GM19023 (cell line): ENCODE measurements around the gene CYCS.
"Not testable (repeated sequence)": the region's sequence is repeated elsewhere in the genome, so short reads cannot be mapped to it uniquely, and the experiment has no call there.

Source experiments
- ATAC-seq: cut with Tn5 transposase; IDR thresholded peaks from one replicate; pipeline ENCODE4 v1.9.1; 2021; ENCODE audit warnings: mild to moderate bottlenecking, moderate library complexity; ENCODE audit not compliant: unreplicated experiment

CYCS gene

GRCh38 chr7:25125137-25125946, at the start of gene CYCS:
Gene CYCS, minus strand, starts transcription at chr7:25125260. Its CDS starts 1,141 bp downstream, at chr7:25124119.
- peak; percentile 95 for ATAC-seq

DNA sequence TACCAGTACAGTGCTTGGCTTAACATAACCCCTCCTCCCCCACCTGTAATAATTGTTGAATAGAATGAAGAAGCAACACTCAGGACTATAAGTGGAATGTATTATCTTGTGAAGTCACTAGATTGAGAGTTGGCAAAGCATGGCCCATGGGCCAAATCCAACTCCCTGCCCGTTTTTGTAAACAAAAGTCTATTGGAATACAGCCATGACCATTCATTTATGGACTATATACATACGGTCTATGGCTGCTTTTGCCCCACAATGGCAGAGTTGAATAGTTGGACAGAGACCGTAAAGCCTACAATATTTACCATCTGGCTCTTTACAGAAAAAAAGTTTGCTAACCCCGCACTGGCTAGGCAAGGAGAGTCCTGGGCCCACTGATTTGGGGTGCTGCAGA, 48.1 kb upstream of the CYCS start:
- no peak for ATAC-seq

DNA sequence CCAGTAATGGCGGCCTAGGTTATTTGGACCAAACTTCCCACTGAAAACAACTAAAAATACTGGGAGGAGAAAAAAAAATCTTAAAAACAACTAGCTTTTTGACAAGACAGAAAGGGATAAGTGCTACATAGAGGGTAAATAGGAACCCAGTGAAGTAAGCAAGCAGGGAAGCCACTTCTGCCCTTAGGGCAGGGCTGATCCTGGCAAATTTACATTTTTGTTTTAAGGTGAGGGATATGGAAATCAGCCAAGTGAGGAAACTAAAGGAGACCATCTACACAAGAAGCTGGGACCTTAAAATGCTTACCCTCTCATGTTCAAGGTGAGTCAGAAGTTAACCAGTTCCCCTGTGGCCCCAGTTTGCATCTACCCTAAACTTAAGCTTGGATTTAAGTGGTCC, 46.5 kb upstream of the CYCS start:
- no peak for ATAC-seq

DNA sequence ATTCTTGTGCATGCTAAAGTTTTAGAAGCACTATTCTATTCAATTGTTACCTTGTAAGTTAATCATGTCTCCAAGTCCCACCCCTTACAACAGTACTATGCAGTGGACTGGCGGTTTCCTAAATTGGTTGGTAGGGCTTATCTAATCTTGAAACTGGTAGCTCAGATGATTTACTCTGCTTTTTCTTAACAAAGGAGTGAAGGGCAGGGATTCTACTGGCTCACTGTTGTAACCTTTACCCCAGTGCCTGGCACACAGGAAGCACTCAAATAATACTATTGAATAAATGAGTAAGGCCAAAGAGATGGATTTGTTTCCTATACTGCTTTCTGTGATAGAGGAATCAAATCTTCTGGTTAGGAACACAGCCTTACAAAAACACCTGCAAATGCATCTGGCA, 46.0 kb upstream of the CYCS start:
- ATAC-seq = no peak

GRCh38 chr7:25169683-25170082, 44.6 kb upstream of the CYCS start:
- no peak for ATAC-seq

- ATAC-seq = no peak
Observed at GRCh38 chr7:25168145-25168544, 43.1 kb upstream of the CYCS start.

GRCh38 chr7:25167262-25167843, 42.3 kb upstream of the CYCS start:
- no peak for ATAC-seq

DNA sequence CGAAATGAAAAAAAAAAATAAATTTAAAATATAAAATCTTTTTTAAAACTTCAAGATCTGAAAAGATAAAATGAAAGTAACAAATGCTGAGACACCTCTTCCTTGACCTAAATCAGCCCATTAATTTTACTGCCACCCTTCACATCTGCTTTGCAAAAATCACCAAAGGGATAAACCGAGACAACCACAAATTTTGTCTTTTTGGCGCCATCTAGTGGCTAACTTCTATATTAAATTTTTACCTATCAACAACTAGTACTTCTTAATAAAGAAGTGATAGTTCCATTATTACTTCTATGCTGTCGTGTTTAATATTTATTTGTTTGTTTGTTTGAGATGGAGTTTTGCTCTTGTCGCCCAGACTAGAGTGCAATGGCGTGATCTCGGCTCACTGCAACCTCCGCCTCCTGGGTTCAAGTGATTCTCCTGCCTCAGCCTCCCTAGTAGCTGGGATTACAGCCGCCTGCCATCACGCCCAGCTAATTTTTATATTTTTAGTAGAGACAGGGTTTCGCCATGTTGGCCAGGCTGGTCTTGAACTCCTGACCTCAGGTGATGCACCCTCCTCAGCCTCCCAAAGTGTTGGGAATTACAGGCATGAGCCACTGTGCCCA, 35.0 kb upstream of the CYCS start:
- not testable (repeated sequence) for ATAC-seq

DNA sequence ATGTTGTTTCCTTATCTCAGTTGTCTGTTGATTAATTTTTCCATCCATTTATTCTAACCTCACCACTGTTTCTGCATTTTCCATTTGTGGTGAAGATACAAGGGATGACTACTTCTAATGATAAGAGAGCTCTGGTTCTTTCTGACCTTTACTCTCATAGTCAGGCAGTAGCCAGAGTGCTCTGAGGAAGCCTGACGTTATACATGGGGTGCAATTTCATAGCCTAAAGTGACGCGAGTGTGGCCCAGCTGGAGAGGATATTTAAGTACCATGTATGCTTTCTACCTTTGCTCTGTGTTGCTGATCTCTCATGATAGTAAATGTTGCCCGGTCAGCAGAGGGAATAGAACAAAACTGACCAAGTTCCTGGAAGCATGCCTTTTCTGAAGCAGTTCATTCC, 33.9 kb upstream of the CYCS start:
- ATAC-seq = no peak

GRCh38 chr7:25151773-25152172, 26.7 kb upstream of the CYCS start:
- no peak for ATAC-seq

GRCh38 chr7:25149836-25150235, 24.8 kb upstream of the CYCS start:
- ATAC-seq = no peak

DNA sequence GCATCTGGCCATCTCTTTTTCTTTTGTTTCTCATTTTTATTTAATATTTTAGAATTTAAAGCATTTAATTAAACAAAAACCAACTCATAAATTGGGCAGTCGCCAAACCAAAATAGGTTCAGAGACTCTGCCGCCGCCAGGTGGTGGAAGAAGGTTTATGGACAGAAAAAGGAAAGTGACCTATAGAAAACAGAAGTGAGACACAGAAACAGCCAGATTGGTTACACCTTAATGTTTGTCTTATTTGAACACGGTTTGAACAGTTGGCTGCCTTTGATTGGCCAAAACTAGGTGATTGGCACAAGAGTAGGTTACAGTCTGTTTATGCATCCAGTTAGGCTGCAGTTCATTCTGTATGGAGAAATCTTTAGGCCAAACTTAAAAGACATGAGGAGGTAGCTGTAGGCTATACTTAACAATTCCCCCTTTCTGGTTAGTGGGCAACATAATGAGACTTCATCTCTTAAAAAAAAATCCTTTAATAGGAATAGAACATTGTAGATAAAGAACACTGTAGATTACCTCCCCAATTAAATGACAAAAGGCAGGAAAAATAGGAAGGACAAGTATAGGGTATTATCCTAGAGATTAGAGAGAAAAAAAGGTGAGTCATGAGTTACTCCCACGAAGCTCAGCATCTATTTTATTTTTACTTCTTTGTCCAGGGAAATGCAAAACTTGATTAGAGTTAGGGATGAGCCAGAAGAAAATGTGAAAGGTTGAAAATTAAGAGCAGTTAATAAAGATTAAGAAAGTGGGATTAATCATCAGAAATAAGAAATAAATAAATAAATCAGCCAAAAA, 23.9 kb upstream of the CYCS start:
- no peak for ATAC-seq

DNA sequence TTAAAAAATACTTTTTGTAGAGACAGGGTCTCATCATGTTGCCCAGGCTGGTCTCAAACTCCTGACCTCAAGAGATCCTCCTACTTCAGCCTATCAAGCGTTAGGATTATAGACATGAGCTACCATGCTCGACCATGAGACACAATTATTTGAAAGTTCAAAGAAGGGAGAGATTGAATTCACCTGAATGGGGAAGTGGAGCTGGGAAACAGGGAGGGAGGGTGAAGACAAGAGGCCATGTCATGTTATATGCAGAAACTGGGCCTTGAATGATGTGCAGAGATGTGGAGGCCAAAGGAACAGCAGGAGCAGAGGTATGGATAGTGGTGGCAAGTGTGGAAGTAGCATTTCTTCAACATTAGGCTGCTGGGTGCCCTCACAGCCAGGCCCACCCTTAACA, 18.7 kb upstream of the CYCS start:
- no peak for ATAC-seq

GRCh38 chr7:25139536-25139935, 14.5 kb upstream of the CYCS start:
- ATAC-seq = no peak

DNA sequence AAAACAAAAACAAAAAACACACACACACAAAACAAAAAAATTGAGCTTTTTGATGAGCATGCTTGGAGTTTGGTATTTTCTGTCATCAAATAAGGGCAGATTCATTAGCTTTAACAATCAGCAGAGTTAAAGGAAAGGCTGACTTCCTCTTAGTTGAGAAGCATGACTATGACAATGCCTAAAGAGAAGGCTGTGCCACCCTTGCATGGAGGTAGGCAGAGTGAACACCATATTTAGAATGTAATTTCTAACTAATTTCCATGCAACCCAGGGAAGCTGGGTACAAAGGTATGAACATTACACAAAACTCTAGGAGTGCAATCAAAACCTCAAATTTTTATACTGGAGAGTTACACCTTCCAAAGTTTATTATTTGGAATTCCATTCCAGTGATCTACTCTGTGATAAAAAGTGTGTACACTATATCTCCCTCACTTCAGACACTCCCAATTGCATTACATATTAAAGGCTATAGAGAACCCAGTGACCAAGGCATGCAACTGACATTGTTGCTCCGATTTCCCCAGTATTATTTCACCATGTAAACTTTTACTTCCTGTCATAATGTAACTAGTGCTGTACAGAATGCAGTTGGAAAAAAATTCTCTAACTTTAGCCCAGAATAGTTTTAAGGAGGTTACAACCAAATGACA, 9.4 kb upstream of the CYCS start:
- ATAC-seq = no peak

DNA sequence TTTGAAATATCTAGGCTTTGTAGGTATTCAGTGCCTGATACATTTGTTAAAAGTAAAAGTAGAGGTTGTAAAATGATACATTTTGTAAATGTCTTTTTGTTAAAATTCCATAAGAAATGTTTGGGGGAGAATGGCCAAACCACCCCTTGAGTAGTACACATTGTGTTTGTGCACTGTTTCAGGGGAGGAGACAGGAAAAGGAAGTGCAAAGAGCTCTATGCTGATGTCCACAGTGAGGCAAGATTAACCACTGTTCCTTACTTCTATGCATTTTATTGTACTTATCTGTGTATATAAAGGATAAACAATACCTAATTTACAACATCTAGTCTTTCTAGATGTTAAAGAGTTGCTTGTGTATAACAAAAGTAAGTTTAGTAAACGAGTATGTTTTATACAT, 7.4 kb upstream of the CYCS start:
- no peak for ATAC-seq

- no peak for ATAC-seq
Observed at GRCh38 chr7:25126751-25127150, 1.7 kb upstream of the CYCS start.

GRCh38 chr7:25124465-25125136, 459 bp downstream of the CYCS start:
- ATAC-seq = peak; percentile 23

DNA sequence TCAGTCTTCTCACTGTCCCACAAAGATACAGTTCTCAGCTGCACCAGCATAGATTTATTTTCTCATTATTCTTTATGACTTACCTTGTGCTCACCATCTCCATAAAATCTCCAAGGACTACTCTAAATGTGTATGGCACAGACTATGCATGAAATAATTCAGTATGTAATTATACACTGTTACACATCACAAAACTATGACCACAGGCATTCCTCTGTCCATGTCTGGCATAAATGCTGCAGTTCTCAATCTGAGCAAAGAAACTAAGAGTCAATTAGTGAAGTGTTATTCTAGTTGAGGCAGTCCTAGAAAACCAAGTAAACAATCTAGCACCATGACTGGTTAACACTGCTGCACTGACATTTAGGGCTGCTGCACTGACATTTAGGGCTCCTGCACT, 2.7 kb downstream of the CYCS start:
- ATAC-seq = no peak

GRCh38 chr7:25121599-25121998, 3.5 kb downstream of the CYCS start:
- ATAC-seq = no peak
